IPS-11a (cell line): ENCODE data around the gene STAT6.
A peak's percentile ranks its signal among the peaks of the same experiment; 100 is the strongest.

Experiments
- H3K4me3 ChIP-seq: one replicate; pipeline ENCODE4 v1.5.1; 2013; ENCODE audit warnings: low read depth, low read length, control low read depth

Gene STAT6

DNA sequence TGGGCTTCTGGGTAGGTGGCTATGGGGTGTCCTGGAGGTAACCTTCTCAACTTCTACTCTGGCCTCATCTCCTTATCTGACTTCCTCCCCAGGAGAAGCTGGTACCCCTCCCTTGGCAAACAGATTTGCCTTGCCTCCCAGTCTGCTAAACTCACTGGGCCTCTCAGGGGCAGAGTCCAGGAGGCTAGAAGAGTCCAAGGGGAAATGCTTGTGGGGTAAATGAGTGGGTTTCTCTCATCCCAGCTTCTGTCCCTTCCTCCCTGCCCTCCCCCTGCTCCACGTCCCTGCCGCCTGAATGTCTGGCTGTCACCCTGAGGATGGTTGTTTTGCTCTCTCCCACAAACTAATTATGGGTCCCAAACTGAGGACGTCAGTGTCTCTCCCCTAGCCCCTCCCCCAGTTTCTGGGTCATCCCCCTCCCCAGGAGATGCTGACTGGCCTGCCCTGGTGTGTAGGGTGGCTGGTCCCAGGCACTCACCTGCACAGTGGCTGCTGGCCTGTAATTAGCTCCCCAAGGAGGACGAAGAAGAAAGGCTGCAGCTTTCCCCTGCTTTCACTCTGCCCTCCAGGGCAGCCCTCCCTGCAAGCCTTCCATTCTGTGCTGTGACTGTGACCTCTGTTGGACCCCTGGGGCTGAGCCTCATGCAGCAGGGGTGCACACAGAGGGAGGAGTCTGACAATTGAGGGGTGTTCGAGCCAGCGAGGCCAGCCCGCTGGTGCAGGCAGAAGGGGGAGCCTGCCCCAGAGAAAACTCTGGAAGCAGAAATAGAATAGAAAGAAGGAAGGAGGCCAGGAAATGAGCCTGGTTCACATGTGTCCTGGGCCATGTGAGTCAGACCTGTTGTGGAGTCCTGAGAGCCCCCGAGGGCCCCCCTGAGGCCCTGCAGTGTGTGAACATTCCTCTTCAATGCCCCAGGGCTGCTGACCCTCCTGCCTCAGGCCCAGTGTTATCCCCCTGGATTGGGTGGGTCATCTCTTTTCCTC is 36.1 kb upstream of the STAT6 start, which contains the start of gene LRP1-AS:
TSS of gene LRP1-AS (minus strand) at position 659 of the 984 bp plus-strand sequence.
- no peak within 1 kb of the TSS for H3K4me3 ChIP-seq

DNA sequence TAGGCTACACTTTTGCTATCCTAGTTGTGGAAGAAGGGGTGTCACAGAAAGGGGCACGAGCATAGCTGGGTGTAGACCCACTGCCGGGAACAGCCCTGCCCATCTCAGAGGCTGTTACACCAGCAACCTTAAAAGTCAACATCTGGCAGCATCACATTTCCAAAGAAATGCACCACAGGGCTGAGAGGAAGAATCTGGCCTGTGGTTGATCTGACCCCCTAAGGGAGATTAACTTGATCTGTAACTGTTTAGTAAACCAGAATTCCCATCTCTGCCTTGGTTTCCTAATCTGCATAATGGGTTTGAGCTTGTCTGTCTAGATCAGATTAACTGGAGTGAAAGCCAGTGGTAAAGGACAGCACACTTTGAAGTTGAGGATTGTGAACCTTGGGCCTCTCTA is 34.9 kb upstream of the STAT6 start:
- no peak overlapping the region for H3K4me3 ChIP-seq

DNA sequence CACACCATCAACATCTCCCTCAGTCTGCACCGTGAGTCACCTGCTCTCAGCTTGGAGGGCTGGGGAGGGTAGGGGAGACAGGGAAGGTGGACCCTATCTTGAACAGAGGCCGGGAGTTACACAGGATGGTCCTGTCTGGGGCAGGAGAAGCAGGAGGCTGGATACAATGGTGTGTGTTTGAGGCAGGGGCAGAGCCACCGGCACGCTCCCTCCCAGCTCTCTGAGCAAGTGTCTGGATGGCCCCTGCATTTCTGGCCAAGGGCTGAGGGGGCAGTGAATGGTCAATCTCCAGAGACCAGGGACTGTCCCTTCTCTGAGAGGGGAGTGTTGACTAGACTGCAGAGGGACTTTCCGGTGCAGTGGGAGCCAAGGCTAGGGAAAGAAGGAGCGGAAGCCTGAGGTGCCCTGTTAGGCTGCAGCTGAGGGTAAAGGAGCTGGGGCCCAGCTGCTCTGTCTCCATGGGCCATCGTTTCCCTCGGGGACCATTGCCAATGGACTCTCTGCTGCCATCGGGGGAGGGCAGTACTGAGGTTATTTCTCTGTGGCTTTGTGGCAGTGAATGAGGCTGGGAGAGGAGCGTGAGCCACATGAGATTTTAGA is 34.4 kb upstream of the STAT6 start:
- no peak overlapping the region for H3K4me3 ChIP-seq

DNA sequence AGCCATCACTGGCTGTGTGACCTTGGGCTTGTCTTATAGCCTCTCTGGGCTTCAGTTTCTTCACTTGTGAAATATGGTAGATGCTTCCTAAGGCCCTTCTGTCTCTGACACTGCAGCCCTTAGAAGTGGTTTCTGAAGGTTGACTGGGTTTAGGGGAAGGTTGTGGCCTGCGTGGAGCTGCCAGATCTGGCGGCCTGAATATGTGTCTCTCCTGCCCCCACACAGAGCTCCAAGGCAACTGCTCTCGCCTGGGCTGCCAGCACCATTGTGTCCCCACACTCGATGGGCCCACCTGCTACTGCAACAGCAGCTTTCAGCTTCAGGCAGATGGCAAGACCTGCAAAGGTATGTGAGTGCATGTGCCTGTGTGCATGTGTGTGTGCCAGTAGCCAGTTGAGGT is 32.3 kb upstream of the STAT6 start:
- H3K4me3 ChIP-seq: no peak overlapping the region

DNA sequence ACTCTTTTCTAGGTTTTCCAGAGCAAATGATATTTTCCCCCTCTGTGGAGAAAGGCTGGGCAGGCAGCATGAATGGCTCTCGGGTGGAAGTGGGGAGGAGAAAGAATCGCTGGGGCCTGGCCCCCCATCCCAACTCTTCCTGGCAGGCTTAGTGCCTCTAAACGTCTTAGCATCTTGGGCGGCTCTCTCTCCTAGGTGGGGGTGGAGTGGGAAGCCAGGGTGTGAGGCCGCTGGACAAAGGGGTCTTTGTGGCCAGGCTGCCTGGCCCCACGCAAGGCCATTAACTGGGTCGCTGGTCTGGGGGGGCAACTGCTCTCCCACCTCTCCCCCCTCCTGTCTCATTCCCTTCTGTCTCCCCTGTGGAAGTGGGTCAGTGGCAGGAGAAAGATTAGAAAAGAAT is 31.6 kb upstream of the STAT6 start:
- no peak overlapping the region for H3K4me3 ChIP-seq

DNA sequence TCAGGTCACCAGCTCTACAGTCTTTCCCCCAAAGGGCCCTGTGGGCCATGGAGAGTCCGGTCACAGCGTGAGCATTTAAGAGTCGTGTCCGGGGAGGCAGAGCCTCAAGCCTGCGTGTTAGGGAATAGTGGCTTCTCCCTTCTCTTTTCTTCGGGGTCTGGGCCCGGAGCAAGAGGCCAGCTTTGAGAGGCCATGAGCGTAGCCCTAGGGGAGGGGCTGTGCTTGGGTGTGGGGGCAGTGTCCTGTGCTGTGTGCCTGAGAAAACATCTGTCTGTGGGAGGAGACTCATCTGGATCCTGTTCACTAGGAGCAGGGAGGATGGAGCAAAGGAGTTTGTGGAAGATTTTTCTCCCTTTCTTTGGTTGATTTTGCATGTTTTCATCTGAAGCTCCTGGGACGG is 31.0 kb upstream of the STAT6 start:
- no peak overlapping the region for H3K4me3 ChIP-seq

DNA sequence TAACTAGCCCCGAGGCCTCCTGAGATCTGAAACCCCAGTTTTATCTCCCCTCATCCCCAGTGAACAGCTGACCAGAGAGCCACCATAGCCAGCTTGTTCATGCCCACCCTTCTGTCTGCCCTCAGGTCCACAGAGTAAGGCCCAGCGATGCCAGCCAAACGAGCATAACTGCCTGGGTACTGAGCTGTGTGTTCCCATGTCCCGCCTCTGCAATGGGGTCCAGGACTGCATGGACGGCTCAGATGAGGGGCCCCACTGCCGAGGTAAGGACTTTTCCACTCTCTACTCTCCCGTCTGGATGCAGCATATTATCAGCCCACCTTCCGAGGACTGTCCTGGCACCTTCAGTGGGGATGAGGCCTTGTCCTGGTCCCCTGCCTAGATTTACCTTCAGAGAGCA is 30.1 kb upstream of the STAT6 start:
- H3K4me3 ChIP-seq: no peak overlapping the region

DNA sequence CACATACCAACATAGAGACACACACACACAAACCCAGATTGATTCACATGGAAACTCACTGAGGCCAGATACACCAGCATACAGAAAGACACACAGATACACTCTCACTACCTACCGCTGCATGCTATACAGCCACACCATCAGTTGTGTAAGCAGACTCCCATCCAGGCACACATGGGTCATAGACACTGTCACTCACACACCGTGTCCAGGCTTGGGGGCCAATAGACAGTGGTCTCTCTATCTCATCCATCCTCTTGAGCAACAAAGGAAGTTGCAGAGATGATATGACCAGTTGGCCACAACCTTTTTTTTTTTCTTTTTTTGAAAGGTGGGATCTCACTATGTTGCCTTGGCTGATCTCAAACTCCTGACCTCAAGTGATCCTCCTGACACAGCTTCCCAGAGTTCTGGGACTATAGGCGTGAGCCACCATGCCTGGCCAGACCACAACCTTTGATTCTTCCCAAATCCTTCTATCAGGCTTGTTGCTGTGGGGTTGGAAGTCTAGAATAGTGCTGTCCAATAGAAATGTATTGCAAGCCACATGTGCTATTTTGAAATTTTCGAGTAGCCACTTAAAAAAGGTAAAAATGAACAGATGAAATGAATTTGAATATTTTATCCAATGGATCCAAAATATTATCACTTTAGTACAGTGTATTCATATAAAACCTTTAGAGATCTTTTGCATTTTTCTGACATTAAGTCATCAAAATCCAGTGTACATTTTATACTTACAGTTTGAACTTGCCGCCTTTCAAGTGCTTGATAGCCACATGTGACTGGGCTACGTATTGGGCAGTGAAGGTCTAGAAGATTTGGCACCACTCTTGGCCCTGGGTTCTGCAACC is 28.9 kb upstream of the STAT6 start:
- H3K4me3 ChIP-seq: no peak overlapping the region

DNA sequence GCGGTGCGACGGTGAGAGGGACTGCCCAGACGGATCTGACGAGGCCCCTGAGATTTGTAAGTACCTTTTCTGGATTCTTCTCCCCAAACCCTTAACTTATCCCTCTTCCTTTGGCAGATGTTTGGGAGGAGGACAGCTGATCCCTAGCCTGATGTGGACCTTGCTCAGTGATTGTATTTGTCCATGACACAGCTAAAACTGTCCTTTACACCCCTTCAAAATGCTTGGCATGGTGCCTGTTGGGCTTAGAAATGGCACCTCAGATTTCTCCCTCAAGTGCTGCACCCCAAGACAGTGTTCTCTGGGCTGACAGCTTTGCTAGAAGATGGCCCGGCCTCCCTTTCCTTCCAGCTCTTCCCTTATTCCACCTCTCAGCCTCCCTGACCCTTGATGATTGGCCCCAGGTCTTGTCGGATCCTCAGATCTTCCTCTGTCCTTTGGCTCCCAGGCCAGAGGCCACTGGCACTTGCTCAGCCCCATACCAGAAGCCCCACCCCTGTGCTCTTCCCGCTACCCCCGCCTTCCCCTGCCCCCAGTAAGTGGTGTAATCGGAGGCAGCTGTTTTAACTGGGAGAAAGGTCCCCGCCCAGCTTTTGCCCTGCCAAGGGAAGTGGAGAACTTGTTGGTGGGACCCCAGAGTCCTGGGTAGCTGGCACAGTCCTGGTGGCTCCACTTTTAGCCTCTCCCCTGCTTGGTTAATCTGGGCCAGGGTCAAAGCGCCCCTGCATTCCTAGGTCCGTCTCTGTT is 27.5 kb upstream of the STAT6 start:
- H3K4me3 ChIP-seq: no peak overlapping the region

DNA sequence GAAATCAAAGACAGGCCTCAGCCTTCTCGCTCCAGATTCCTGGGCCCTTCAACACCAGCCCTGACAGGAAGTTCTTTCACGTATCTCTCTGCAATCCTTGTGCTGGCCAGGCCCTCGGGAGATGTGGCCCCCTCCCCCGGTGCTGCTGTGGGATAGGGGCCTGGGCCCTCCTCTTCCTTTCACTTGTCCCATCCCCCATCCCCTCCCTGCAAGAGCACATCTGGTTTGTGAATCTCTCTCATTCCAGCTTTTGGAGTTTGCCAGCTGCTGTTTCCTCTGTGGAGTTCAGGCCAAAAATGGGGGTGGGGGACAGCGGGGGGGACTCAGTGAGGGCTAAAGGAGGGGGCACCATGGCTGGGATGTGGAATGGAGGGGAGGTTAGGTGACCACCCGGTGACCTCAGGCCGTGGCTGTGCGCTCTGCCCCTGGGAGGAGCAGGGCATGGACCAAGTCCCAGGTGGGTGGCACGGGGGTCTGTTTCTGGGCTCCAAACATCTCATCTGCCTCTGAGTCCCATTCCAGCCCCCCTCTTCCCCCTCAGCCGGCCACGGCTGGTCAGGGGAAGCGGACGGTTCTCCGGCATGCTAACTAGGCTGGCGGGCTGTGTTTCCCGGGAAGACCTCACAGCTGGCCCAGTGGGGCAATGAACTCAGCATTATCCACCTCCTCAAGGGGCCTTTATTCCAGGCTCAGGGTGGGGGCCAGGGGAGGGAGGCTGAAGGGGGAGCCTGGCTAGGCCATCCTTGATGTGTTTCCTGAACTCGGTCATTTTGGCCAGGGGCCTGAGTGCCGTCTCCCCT is 24.6 kb upstream of the STAT6 start:
- H3K4me3 ChIP-seq: no peak overlapping the region

DNA sequence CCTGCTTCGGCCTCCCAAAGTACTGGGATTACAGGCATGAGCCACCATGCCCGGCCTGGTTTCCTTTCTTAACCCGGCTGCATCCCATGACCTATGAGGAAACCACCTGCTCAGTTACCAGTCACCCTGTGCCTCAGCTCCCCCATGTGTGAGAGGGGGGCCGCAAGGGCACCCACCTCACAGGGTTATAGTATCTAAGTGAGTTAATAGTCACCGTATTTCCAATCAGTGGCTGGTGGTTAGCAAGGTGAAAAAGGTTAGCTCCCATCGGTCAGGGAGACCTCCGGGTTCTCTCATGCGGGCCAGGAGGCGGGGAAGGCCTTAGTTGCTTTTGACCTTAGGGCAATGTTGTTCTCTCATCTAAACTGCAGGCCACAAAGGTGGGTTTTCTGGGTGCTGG is 23.8 kb upstream of the STAT6 start:
- H3K4me3 ChIP-seq: no peak overlapping the region

DNA sequence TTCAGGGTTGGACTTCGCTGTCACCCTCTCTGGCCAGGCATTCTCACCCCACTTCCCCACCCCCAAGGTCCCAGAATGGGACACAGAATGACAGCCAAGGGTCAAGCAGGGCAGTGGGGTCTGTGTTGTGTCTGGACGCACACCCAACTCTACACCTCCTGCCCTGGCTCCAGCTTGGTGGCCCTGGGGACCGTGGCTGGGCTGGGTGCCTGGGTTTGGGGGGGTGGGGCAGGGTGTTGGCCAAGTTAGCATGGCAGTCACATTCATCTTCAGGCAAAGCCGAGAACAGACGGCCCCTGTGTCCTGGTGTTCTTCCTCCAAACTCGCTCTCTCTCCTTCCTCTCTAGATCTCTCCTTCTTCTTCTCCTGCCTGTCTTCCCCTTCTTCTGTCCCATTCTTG is 22.8 kb upstream of the STAT6 start:
- H3K4me3 ChIP-seq: no peak overlapping the region

DNA sequence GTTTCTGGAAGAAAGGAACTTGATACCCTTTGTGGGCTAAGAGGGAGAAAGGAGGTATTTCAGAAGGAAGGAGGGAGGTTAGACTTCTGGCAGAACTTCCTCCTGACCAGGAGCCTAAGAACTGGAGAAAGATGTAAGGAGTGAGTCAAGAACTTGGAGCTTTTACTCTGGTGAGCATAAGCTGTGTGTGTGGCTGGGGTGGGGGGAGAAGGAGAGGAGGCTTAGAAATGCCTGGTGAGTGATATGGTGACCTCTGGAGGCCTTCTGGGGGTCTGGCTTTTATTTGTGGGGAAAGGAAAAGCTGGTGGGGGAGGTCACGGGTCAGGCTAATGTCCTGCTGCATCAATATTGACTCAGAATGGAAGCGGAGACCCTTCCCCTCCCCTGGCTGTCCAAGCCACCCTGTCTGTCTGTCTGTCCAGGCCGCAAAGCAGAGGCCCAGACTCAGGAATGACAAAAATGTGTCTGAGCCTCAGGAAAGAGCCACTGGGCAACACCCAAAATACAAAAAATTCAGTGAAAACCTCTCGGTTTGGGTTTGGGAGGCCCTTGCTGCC is 21.9 kb upstream of the STAT6 start:
- H3K4me3 ChIP-seq: no peak overlapping the region

DNA sequence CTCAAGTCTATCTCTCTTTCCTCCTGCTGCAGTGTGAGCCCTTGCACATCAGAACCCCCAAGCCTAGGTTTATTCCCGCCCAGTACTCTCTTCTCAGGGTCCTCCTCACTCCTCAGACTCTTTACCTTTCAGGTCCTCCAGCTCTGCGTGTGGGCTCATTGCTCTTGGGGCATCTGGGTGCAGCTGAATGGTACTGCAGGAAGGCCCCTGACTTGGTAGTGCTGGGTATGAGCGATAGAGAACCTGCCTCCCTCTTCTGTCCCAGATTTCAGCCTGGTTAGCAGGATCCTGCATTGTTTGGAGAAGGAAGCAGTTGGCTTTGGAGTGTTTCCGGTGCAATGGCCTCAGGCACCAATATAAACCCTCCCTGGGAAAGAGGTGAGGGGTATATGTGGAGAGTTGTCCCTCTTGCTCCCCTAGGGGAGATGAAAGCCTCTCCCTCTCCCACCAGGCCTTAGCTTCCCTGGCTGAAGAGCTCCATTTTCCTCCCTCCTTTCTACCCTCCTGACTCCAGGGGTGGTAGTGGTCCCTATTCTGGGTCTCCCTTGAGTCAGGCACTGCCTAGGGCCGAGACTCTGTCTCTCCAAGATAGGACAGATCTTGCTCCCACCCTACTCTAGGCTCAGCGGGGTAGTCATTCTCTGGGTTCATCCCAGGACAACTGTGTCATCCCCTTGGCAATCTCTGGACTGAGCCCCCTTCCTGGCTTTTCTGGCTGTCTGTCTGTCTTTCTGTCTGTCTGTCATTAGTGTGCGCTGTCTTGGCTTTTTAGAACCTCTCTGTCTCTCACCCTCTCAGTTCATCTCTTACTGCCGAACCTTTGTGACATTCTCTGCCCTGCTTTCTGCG is 21.0 kb upstream of the STAT6 start:
- no peak overlapping the region for H3K4me3 ChIP-seq

DNA sequence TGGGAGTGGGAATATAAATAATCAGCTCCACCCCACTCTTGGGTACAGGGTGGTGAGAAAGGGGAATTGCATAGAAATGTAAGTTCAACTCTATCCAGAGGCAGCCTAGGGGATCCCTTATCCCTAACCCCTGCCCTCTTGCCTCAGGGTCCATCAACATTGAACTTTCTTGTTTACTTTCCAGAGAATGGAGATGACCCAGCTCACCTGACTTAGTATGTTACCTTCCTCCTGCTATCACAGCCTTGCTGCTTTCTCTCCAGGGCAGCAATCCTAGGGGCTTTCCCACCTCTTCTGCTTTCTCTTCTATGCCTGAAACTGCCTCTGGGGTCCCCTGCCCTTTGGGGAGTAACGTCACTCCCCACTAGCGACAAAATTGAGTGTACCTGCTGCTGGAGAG is 19.8 kb upstream of the STAT6 start:
- no peak overlapping the region for H3K4me3 ChIP-seq

DNA sequence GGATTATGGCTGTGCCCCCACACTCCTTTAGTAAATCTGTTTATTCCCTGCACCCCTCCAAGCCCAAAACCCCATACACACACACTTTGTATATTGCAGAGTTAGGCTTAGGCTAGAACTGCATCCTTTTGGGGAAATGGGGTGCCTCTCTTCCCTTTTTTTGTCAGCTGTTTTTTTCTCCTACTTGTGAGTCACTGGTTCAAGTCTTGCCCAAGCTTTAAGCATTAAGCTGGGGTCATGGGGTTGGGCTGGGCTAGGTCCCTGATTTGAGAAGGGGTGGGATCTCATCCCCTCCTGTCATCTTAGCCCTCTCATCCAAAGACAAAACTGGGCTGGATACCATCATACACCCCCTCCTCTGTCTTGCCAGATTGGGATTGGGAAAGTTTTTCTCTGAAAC is 18.7 kb upstream of the STAT6 start:
- H3K4me3 ChIP-seq: peak overlapping the region; percentile 83

DNA sequence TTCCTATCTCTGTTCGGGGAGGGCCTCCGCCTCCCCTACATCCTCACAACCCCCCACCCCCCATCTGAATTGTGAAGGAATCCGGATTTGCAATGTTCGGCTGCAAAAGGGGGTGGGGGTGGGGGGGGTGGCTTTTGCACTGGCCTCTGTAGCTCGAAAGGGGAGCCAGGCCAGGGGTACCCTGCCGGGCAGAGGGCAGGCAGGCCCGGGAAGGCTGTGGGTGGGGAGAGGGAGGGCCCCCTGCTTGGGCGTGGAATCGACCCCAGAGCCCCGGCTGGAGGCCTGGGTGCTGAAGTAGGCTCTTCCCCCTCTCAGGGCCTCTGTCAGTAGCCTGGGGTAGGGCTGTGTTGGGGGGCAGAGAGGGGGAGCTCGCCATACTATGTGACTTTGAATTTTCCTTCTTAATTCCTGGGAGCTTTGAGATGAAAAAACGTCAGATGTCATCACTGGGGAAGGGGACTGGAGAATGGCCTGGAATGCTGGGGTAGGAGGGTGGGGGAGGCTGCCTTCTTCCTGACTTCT is 18.2 kb upstream of the STAT6 start:
- H3K4me3 ChIP-seq: peak overlapping the region; percentile 83

DNA sequence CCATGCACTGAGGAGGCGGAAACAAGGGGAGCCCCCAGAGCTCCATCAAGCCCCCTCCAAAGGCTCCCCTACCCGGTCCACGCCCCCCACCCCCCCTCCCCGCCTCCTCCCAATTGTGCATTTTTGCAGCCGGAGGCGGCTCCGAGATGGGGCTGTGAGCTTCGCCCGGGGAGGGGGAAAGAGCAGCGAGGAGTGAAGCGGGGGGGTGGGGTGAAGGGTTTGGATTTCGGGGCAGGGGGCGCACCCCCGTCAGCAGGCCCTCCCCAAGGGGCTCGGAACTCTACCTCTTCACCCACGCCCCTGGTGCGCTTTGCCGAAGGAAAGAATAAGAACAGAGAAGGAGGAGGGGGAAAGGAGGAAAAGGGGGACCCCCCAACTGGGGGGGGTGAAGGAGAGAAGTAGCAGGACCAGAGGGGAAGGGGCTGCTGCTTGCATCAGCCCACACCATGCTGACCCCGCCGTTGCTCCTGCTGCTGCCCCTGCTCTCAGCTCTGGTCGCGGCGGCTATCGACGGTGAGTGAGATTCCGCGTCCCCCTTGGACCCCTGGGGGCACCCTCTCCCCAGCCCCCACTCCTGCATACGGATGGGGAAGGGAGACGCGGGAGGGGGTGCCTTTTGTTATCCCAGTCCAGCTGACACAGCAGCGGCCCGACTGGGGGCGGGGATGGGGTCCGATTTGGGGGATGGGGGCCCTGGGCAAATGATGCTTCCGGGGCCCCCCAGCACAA is 17.5 kb upstream of the STAT6 start:
- H3K4me3 ChIP-seq: peak overlapping the region; percentile 83
